ENCODE data around the gene CEACAM5. TPM values are rescaled to one million over a fixed set of nuclear protein-coding genes. Genes with fewer than 3 reads are reported as not detected.
"Not testable (repeated sequence)": the region's sequence is repeated elsewhere in the genome, so short reads cannot be mapped to it uniquely, and the experiment has no call there.

The CEACAM5 gene
- polyA plus RNA-seq, 1 experiment, result not detected

DNA sequence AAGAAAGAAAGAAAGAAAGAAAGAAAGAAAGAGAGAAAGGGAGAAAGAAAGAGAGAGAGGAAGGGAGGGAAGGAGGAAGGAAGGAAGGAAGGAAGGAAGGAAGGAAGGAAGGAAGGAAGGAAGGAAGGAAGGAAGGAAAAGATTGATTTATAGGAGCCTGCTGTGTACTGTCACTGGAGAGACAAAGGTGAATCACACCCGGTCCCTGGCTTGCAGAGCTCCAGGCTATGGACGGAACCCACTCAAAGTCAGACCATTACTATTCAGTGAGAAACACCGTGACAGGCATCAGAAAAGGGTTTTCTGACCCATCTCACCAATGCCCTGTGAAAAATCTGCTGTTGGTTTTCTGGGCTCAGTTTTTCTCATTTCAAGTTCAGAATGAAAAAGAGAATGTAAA, 39.6 kb downstream of the CEACAM5 start:
- H3K36me3 ChIP-seq (ENCODE audit: control insufficient read depth, insufficient read depth, low read length), result no peaks in the 10 kb centered on the region
- ChIA-PET CTCF (interaction anchor here (1.1 to 3.4 kb wide), 2 partner anchors 106 to 108 kb away, joined by 3 to 17 read pairs; no protein-coding TSS in a partner anchor), POLR2A (no interaction called here)
- peaks cover 6% of the 10 kb centered on the region for H3K27me3 ChIP-seq (ENCODE audit: control insufficient read depth, insufficient read depth, low read length)
- DNase-seq (ENCODE audit: low read depth), result no peak
- no peak for TF ChIP-seq CTCF (IDR thresholded peaks at IDR 0.05; ENCODE audit: insufficient read depth, low read depth, low read length)
- no peak overlapping the region for H3K4me3 ChIP-seq (ENCODE audit: low read depth, low read length)

DNA sequence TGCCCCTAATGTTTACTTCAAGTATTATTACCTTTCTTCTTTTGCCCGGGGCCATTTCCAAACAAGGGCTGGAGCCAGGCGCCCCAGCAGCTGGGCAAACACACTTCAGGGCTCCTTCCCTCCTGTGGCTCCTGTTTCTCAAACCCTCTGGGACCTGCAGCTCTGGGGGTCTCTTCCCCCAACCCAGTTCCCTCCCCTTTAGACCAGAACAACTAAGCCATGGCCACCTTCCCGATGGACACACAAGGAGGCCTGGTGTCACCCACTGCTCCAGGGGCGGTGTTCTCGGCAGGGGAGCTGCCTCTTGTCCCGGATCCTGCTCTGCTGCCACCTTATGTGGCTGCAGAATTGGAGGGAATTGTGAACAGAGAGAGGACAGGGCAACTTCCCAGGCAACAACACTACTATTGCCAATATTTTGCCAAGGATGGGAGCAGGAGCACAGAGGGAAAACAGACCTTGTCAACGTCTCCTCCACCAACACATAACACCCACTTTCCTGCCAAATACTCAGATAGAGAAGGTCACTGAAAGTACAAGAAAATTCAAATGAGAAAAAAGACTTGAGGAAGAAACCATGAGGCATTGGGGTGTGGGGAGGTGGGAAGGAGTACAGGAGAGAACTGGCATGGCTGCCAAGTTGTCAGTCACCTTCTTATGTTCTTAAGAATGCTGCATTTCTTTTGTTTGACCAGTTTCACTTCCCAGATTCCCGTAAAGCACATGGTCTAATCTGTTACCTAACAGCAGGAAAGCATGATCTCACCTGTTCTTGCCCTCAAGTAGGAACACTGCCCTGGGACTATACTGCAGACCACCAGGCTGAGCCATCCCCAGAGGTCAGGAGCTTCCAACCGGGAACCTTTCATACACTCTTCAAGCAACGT, 42.1 kb downstream of the CEACAM5 start:
- DNase-seq (ENCODE audit: low read depth); H3K4me3 ChIP-seq (ENCODE audit: low read depth, low read length); H3K27me3 ChIP-seq (ENCODE audit: control insufficient read depth, insufficient read depth, low read length); H3K36me3 ChIP-seq (ENCODE audit: control insufficient read depth, insufficient read depth, low read length); POLR2A ChIA-PET: not testable (repeated sequence)
- CTCF ChIA-PET, result interaction anchor here (1.0 to 5.1 kb wide), 3 partner anchors 11 to 109 kb away, joined by 3 to 26 read pairs (median 3); no protein-coding TSS in a partner anchor

DNA sequence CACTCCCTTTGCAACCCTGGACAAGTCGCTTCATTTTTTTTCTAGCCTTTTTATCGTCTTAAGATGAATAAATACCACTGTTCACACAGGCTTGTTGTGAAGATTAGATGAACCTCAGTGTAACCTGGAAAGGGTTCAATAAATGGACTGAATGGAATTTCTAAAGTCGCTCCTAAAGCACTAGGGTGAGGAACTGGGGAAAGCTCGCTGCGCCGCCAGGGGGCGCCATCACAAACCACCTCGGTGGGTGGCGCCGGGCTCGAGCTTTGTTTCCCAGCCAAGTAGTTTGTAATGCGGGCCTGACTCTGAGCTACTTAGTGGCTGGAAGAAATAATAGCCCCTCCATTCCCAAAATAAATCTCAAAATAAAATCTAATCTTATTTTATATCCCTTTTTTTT, 44.7 kb downstream of the CEACAM5 start:
- POLR2A ChIA-PET, result no interaction called here
- no peak overlapping the region for H3K4me3 ChIP-seq (ENCODE audit: low read depth, low read length)
- peak; percentile 65 for TF ChIP-seq CTCF (IDR thresholded peaks at IDR 0.05; ENCODE audit: insufficient read depth, low read depth, low read length)

DNA sequence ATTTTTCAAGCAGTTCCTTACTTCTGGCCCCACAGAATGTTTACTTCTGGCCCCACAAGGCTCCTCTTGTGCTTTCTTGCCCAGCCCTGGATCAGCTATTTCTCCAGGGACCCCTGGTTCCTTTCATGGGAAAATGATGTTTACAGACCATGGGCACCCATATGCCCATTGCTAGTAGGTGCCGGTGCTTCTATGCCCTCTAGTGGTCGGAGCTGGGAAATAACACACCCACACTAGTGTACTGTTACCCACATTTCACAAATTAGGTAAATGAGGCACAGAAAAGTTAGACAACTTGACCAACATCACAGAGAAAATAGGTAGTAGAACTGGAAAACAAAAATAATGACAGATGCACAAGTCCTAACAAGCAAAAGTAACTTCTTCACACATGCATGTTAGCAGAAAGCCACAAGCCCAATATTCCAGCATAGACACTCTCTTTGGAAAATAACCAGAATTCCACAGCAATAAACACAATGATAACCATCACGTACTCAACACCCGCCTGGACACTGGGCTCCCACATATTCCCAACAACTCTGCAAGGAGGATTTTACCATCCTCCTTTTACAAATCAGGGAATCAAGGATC, 45.6 kb downstream of the CEACAM5 start:
- CTCF ChIA-PET, result interaction anchor here (0.6 to 5.1 kb wide), 17 partner anchors 8 to 190 kb away, joined by 3 to 26 read pairs (median 4); no protein-coding TSS in a partner anchor
- Histone ChIP-seq H3K27me3 (ENCODE audit: control insufficient read depth, insufficient read depth, low read length) (peaks cover 6% of the 10 kb centered on the region), H3K4me3 (ENCODE audit: low read depth, low read length) (no peak overlapping the region), H3K36me3 (ENCODE audit: control insufficient read depth, insufficient read depth, low read length) (no peaks in the 10 kb centered on the region)
- TF ChIP-seq CTCF (IDR thresholded peaks at IDR 0.05; ENCODE audit: insufficient read depth, low read depth, low read length), result peak; percentile 77
- DNase-seq (ENCODE audit: low read depth), result no peak
- POLR2A ChIA-PET, result no interaction called here

More for the DNA sequence above, 44.7 kb downstream of the CEACAM5 start:
- peaks cover 6% of the 10 kb centered on the region for H3K27me3 ChIP-seq (ENCODE audit: control insufficient read depth, insufficient read depth, low read length)
- CTCF ChIA-PET, result interaction anchor here (0.6 to 5.1 kb wide), 19 partner anchors 8 to 822 kb away, joined by 3 to 26 read pairs (median 5); no protein-coding TSS in a partner anchor
- DNase-seq (ENCODE audit: low read depth), result no peak
- no peaks in the 10 kb centered on the region for H3K36me3 ChIP-seq (ENCODE audit: control insufficient read depth, insufficient read depth, low read length)

- POLR2A ChIA-PET, result no interaction called here
- no peaks in the 10 kb centered on the region for H3K36me3 ChIP-seq (ENCODE audit: control insufficient read depth, insufficient read depth, low read length)
- H3K4me3 ChIP-seq (ENCODE audit: low read depth, low read length), result no peak within 1 kb of the TSS
- DNase-seq (ENCODE audit: low read depth), result no peak
- peaks cover 6% of the 10 kb centered on the region for H3K27me3 ChIP-seq (ENCODE audit: control insufficient read depth, insufficient read depth, low read length)
- no peak for TF ChIP-seq CTCF (IDR thresholded peaks at IDR 0.05; ENCODE audit: insufficient read depth, low read depth, low read length)
- CTCF ChIA-PET, result interaction anchor here (0.9 to 5.1 kb wide), 6 partner anchors 15 to 114 kb away, joined by 3 to 26 read pairs (median 4); no protein-coding TSS in a partner anchor
These were observed 47.0 kb downstream of the CEACAM5 start, which contains the start of gene CEACAM6 for GRCh38 chr19:41755328-41755913. CEACAM6 (plus strand) TSS chr19:41755530; CDS start chr19:41755639, 109 bp downstream.
